SK-N-SH (cell line): ENCODE measurements around the gene CSTB.

Source experiments
- EP300 ChIP-seq, 2 experiments: IDR thresholded peaks; 2 replicates each; pipeline versions ENCODE4 v1.4.0 to v1.6.1; 2012; ENCODE audit warnings: borderline replicate concordance in 1 of 2, low read depth in 1 of 2, low read length in 1 of 2
- YY1 ChIP-seq: IDR thresholded peaks from 2 replicates; pipeline ENCODE4 v1.4.0; 2012; ENCODE audit warnings: low read depth, mild to moderate bottlenecking
- TF ChIP-seq, protein P1 (sequence below): IDR thresholded peaks from 2 replicates; pipeline ENCODE4 v1.4.0; 2012; ENCODE audit warnings: low read depth, borderline replicate concordance
- TF ChIP-seq, protein P2 (sequence below): IDR thresholded peaks from 2 replicates; pipeline ENCODE4 v1.4.0; 2012; ENCODE audit warnings: low read depth, borderline replicate concordance

DNA sequence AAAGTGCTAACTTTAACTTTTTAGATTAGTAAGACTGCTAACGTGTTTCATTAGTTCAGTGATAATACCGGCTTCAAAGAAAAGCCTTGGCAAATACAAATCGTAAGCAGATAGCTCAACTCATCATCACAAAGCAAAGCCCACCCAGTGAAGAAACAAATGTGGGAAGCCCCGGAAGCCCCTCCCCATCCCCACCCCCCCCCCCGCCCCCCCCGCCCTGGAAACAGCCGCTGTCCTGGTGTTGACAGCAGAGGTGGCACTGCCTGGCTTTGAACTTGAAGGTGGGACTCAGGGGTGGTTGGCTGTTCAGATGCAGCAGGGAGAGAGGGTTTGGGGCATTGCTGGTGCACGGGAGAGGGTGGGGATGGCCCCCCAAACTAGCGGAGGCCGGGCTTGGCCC lies 43.0 kb downstream of the CSTB start:
- TF ChIP-seq, protein P1, sequence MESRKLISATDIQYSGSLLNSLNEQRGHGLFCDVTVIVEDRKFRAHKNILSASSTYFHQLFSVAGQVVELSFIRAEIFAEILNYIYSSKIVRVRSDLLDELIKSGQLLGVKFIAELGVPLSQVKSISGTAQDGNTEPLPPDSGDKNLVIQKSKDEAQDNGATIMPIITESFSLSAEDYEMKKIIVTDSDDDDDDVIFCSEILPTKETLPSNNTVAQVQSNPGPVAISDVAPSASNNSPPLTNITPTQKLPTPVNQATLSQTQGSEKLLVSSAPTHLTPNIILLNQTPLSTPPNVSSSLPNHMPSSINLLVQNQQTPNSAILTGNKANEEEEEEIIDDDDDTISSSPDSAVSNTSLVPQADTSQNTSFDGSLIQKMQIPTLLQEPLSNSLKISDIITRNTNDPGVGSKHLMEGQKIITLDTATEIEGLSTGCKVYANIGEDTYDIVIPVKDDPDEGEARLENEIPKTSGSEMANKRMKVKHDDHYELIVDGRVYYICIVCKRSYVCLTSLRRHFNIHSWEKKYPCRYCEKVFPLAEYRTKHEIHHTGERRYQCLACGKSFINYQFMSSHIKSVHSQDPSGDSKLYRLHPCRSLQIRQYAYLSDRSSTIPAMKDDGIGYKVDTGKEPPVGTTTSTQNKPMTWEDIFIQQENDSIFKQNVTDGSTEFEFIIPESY: no peak
- no peak for TF ChIP-seq EP300 (IDR thresholded peaks at IDR 0.05; ENCODE audit: borderline replicate concordance in 1 of 2, low read depth in 1 of 2, low read length in 1 of 2)
- TF ChIP-seq, protein P2, sequence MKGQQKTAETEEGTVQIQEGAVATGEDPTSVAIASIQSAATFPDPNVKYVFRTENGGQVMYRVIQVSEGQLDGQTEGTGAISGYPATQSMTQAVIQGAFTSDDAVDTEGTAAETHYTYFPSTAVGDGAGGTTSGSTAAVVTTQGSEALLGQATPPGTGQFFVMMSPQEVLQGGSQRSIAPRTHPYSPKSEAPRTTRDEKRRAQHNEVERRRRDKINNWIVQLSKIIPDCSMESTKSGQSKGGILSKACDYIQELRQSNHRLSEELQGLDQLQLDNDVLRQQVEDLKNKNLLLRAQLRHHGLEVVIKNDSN: no peak
- TF ChIP-seq YY1: no peak
